ENCODE data around the gene SPR. TPM values are rescaled to one million over a fixed set of nuclear protein-coding genes. Genes with fewer than 3 reads are reported as not detected.

SPR gene
- polyA plus RNA-seq (2012; rRNA removed) = 25.7 and 27.5 TPM in 2 replicates
- 27.8 and 30.1 TPM in 2 replicates for polyA plus RNA-seq (2012; cell fraction: cytosol; rRNA removed)
- 15.1 and 18.6 TPM in 2 replicates for polyA plus RNA-seq (2012; cell fraction: nucleus; rRNA removed)

GRCh38 chr2:72887032-72887739 is at the start of gene SPR:
SPR (plus strand) TSS chr2:72887408; CDS start chr2:72887433, 25 bp downstream.
- DNase-seq = peak; percentile 90
- H3K9me3 ChIP-seq = no peaks in the 10 kb centered on the region
- H3K9me2 ChIP-seq = no peaks in the 10 kb centered on the region
- no peaks in the 10 kb centered on the region for H3K27me3 ChIP-seq (ENCODE audit: insufficient read depth)
- ChIA-PET POLR2A (no interaction called here), CTCF (interaction anchor here (0.6 to 3.2 kb wide), 66 partner anchors 8 to 1377 kb away, joined by 3 to 42 read pairs (median 4); partner anchors contain the start of gene EMX1)
- peaks cover 6% of the 10 kb centered on the region; the same call in 1 of the 2 replicates for H4K20me1 ChIP-seq (ENCODE audit: insufficient read depth)
- peak within 1 kb of the TSS; percentile 98 for H2AFZ ChIP-seq (ENCODE audit: low read depth)
- H3K9ac ChIP-seq = peak within 1 kb of the TSS; percentile 67; the same call in 1 of the 2 replicates
- no peaks in the 10 kb centered on the region for H3K79me2 ChIP-seq (ENCODE audit: insufficient read depth)
- H3K4me2 ChIP-seq = peak within 1 kb of the TSS; percentile 99
- peak within 1 kb of the TSS; percentile 70 to 95 for H3K4me3 ChIP-seq (ENCODE audit: low read depth in 2 of 2, low read length in 1 of 2)
- H3F3A ChIP-seq (replicated peaks; ENCODE audit: insufficient read depth) = peaks cover 3% of the 10 kb centered on the region
- no CpG with 5 or more reads among the region's 76 CpGs for WGBS (ENCODE audit: low lambda C conversion rate)
- H3K27ac ChIP-seq (ENCODE audit: low read depth in 2 of 2, low read length in 1 of 2) = peak within 1 kb of the TSS; percentile 71 to 74
- H3K36me3 ChIP-seq (replicated peaks in 1 of 2; ENCODE audit: control insufficient read depth in 1 of 2, insufficient read depth in 2 of 2, low read length in 1 of 2) = peaks cover 0 to 7% of the 10 kb centered on the region in 2 experiments
- TF ChIP-seq SIN3A (IDR thresholded peaks at IDR 0.05; ENCODE audit: borderline replicate concordance, low read depth, low read length) (no peak), NRF1 (IDR thresholded peaks at IDR 0.05; ENCODE audit: low read depth, low read length) (no peak), MXI1 (IDR thresholded peaks at IDR 0.05; ENCODE audit: low read depth, low read length) (peak; percentile 11; the same call in 1 of the 2 replicates), RAD21 (IDR thresholded peaks at IDR 0.05; ENCODE audit: low read length) (no peak), RFX5 (IDR thresholded peaks at IDR 0.05; ENCODE audit: low read length) (no peak), FOXJ3 (CRISPR knock-in tag; IDR thresholded peaks at IDR 0.05) (no peak), GABPA (IDR thresholded peaks at IDR 0.05; ENCODE audit: low read depth) (peak; percentile 22; the same call in 1 of the 2 replicates), GATA2 (CRISPR knock-in tag; IDR thresholded peaks at IDR 0.05) (no peak), TEAD4 (IDR thresholded peaks at IDR 0.05; ENCODE audit: borderline replicate concordance, insufficient read depth) (no peak)
- TF ChIP-seq, protein P1, sequence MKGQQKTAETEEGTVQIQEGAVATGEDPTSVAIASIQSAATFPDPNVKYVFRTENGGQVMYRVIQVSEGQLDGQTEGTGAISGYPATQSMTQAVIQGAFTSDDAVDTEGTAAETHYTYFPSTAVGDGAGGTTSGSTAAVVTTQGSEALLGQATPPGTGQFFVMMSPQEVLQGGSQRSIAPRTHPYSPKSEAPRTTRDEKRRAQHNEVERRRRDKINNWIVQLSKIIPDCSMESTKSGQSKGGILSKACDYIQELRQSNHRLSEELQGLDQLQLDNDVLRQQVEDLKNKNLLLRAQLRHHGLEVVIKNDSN (IDR thresholded peaks at IDR 0.05; ENCODE audit: borderline replicate concordance, low read depth) = no peak
- peaks cover 6 to 12% of the 10 kb centered on the region in 2 experiments; a peak in 2 of 4 replicates for H3K4me1 ChIP-seq (ENCODE audit: control insufficient read depth in 1 of 2, insufficient read depth in 2 of 2, low read depth in 1 of 2, low read length in 1 of 2)

DNA sequence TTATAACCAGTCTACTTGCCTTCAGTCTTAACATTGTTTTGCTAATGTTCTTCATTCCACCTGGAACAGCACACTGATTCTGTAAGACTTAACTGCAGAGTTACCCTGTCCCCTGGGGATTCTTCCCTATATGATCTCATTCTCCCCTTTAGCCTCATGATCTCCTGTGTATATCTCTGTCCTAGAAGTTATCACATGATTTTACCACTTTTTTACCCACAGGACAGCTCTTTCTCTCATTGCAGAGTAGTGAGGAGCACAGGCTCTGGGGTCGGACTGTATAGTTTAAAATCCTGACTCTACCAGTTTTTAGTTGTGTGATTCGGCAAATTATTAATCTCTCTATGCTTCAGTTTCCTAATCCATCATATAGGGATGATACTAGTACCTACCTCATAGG is 47.1 kb upstream of the SPR start:
- Histone ChIP-seq H3K4me1 (ENCODE audit: control insufficient read depth in 1 of 2, insufficient read depth in 2 of 2, low read depth in 1 of 2, low read length in 1 of 2) (no peaks in the 10 kb centered on the region), H3K79me2 (ENCODE audit: insufficient read depth) (no peaks in the 10 kb centered on the region), H3K9me2 (no peaks in the 10 kb centered on the region), H3F3A (replicated peaks; ENCODE audit: insufficient read depth) (no peaks in the 10 kb centered on the region), H3K27me3 (ENCODE audit: insufficient read depth) (peaks cover 9% of the 10 kb centered on the region; the same call in 1 of the 2 replicates), H4K20me1 (ENCODE audit: insufficient read depth) (no peaks in the 10 kb centered on the region), H3K27ac (ENCODE audit: low read depth in 2 of 2, low read length in 1 of 2) (no peak overlapping the region), H3K9me3 (no peaks in the 10 kb centered on the region), H3K36me3 (replicated peaks in 1 of 2; ENCODE audit: control insufficient read depth in 1 of 2, insufficient read depth in 2 of 2, low read length in 1 of 2) (no peaks in the 10 kb centered on the region), H3K4me2 (no peak overlapping the region), H3K9ac (no peak overlapping the region), H3K4me3 (ENCODE audit: low read depth in 2 of 2, low read length in 1 of 2) (no peak overlapping the region), H2AFZ (ENCODE audit: low read depth) (no peak overlapping the region)
- CTCF ChIA-PET = no interaction called here
- WGBS (ENCODE audit: low lambda C conversion rate) = 33% methylated on average over 2 of the region's 2 CpGs
- POLR2A ChIA-PET = no interaction called here
- TF ChIP-seq, protein P2, sequence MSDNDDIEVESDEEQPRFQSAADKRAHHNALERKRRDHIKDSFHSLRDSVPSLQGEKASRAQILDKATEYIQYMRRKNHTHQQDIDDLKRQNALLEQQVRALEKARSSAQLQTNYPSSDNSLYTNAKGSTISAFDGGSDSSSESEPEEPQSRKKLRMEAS (IDR thresholded peaks at IDR 0.05; ENCODE audit: low read depth) = no peak
- TF ChIP-seq TCF12 (IDR thresholded peaks at IDR 0.05) (no peak), CHD2 (IDR thresholded peaks at IDR 0.05; ENCODE audit: low read length, partially characterized antibody) (no peak), MXI1 (IDR thresholded peaks at IDR 0.05; ENCODE audit: low read depth, low read length) (no peak), RCOR1 (IDR thresholded peaks at IDR 0.05; ENCODE audit: low read length) (no peak), POLR2AphosphoS5 (IDR thresholded peaks at IDR 0.05; ENCODE audit: low read depth, low read length) (no peak), IRF3 (IDR thresholded peaks at IDR 0.05; ENCODE audit: low read depth, low read length) (no peak)
- TF ChIP-seq, protein P3, sequence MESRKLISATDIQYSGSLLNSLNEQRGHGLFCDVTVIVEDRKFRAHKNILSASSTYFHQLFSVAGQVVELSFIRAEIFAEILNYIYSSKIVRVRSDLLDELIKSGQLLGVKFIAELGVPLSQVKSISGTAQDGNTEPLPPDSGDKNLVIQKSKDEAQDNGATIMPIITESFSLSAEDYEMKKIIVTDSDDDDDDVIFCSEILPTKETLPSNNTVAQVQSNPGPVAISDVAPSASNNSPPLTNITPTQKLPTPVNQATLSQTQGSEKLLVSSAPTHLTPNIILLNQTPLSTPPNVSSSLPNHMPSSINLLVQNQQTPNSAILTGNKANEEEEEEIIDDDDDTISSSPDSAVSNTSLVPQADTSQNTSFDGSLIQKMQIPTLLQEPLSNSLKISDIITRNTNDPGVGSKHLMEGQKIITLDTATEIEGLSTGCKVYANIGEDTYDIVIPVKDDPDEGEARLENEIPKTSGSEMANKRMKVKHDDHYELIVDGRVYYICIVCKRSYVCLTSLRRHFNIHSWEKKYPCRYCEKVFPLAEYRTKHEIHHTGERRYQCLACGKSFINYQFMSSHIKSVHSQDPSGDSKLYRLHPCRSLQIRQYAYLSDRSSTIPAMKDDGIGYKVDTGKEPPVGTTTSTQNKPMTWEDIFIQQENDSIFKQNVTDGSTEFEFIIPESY (IDR thresholded peaks at IDR 0.05; ENCODE audit: borderline replicate concordance, low read depth) = no peak
- TF ChIP-seq, protein P1 (IDR thresholded peaks at IDR 0.05; ENCODE audit: borderline replicate concordance, low read depth) = no peak
- TF ChIP-seq, protein P4, sequence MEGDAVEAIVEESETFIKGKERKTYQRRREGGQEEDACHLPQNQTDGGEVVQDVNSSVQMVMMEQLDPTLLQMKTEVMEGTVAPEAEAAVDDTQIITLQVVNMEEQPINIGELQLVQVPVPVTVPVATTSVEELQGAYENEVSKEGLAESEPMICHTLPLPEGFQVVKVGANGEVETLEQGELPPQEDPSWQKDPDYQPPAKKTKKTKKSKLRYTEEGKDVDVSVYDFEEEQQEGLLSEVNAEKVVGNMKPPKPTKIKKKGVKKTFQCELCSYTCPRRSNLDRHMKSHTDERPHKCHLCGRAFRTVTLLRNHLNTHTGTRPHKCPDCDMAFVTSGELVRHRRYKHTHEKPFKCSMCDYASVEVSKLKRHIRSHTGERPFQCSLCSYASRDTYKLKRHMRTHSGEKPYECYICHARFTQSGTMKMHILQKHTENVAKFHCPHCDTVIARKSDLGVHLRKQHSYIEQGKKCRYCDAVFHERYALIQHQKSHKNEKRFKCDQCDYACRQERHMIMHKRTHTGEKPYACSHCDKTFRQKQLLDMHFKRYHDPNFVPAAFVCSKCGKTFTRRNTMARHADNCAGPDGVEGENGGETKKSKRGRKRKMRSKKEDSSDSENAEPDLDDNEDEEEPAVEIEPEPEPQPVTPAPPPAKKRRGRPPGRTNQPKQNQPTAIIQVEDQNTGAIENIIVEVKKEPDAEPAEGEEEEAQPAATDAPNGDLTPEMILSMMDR (IDR thresholded peaks at IDR 0.05) = no peak
- DNase-seq = no peak
